ENCODE measurements around the gene CCDC175.

DNA sequence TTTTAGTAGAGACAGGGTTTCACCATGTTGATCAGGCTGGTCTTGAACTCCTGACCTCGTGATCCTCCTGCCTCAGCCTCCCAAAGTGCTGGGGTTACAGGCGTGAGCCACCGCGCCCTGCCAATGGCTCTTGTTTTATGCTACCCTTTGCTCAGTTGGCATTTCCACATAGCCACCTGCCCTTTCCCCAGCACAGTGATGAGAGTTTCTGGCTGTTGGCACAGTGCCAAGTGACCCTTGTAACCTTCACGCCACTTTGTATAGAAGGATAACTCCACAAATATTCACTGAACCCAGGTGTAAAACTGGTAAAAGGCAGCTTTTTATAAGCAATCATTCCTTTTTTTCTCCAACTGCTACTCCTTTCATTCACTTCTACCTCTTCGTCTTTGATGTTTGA, 18.5 kb upstream of the CCDC175 start:
- TF ChIP-seq, protein P1, sequence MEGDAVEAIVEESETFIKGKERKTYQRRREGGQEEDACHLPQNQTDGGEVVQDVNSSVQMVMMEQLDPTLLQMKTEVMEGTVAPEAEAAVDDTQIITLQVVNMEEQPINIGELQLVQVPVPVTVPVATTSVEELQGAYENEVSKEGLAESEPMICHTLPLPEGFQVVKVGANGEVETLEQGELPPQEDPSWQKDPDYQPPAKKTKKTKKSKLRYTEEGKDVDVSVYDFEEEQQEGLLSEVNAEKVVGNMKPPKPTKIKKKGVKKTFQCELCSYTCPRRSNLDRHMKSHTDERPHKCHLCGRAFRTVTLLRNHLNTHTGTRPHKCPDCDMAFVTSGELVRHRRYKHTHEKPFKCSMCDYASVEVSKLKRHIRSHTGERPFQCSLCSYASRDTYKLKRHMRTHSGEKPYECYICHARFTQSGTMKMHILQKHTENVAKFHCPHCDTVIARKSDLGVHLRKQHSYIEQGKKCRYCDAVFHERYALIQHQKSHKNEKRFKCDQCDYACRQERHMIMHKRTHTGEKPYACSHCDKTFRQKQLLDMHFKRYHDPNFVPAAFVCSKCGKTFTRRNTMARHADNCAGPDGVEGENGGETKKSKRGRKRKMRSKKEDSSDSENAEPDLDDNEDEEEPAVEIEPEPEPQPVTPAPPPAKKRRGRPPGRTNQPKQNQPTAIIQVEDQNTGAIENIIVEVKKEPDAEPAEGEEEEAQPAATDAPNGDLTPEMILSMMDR (IDR thresholded peaks at IDR 0.05; ENCODE audit: low read length): no peak
- no peak for TF ChIP-seq EZH2 (IDR thresholded peaks at IDR 0.05; ENCODE audit: borderline replicate concordance, low read length)
